HUES6 (cell line): ENCODE results near the gene BPHL.
A peak's percentile ranks its signal among the peaks of the same experiment; 100 is the strongest.

Experiments used
- H3K27ac ChIP-seq: 2 replicates; pipeline ENCODE4 v1.7.0; 2013; ENCODE audit warnings: low read depth, mild to moderate bottlenecking, low read length, inconsistent platforms
- H3K27me3 ChIP-seq: 2 replicates; pipeline ENCODE4 v1.6.1; 2013; ENCODE audit warnings: low read length; ENCODE audit not compliant: control insufficient read depth, insufficient read depth
- H3K36me3 ChIP-seq: 2 replicates; pipeline ENCODE4 v1.6.1; 2013; ENCODE audit warnings: low read length; ENCODE audit not compliant: control insufficient read depth, insufficient read depth
- H3K4me1 ChIP-seq: 2 replicates; pipeline ENCODE4 v1.6.1; 2013; ENCODE audit warnings: low read length; ENCODE audit not compliant: control insufficient read depth, insufficient read depth
- H3K4me3 ChIP-seq: 2 replicates; pipeline ENCODE4 v1.5.1; 2013; ENCODE audit warnings: low read depth, low read length
- H3K9ac ChIP-seq: one replicate; pipeline ENCODE4 v1.6.1; 2013; ENCODE audit warnings: mild to moderate bottlenecking, low read length
- H3K9me3 ChIP-seq: 2 replicates; pipeline ENCODE4 v1.6.1; 2013; ENCODE audit warnings: low read depth, low read length; ENCODE audit not compliant: control insufficient read depth, insufficient read depth

The BPHL gene

GRCh38 chr6:3086282-3086946 is 32.1 kb upstream of the BPHL start:
- Histone ChIP-seq H3K4me1 (no peaks in the 10 kb centered on the region), H3K27me3 (no peaks in the 10 kb centered on the region), H3K36me3 (peaks cover 90% of the 10 kb centered on the region), H3K27ac (no peak overlapping the region), H3K4me3 (no peak overlapping the region), H3K9me3 (peaks cover 86% of the 10 kb centered on the region), H3K9ac (no peak overlapping the region)

- Histone ChIP-seq H3K36me3 (peaks cover 72% of the 10 kb centered on the region), H3K9ac (no peak overlapping the region), H3K27ac (no peak overlapping the region), H3K4me3 (peak overlapping the region; percentile 28), H3K4me1 (no peaks in the 10 kb centered on the region), H3K9me3 (peaks cover 69% of the 10 kb centered on the region), H3K27me3 (no peaks in the 10 kb centered on the region)
Observed at GRCh38 chr6:3088446-3088845, 30.1 kb upstream of the BPHL start.

- H3K36me3 ChIP-seq: peaks cover 69% of the 10 kb centered on the region
- peak overlapping the region; percentile 18; the same call in 1 of the 2 replicates for H3K4me3 ChIP-seq
- H3K9me3 ChIP-seq: peaks cover 66% of the 10 kb centered on the region
- no peaks in the 10 kb centered on the region for H3K27me3 ChIP-seq
- no peak overlapping the region for H3K27ac ChIP-seq
- H3K4me1 ChIP-seq: no peaks in the 10 kb centered on the region
- H3K9ac ChIP-seq: no peak overlapping the region
Observed at GRCh38 chr6:3088968-3089367, 29.5 kb upstream of the BPHL start.

- H3K36me3 ChIP-seq: peaks cover 67% of the 10 kb centered on the region
- H3K4me3 ChIP-seq: peak overlapping the region; percentile 33
- peaks cover 64% of the 10 kb centered on the region for H3K9me3 ChIP-seq
- H3K27me3 ChIP-seq: no peaks in the 10 kb centered on the region
- H3K9ac ChIP-seq: no peak overlapping the region
- no peak overlapping the region for H3K27ac ChIP-seq
- H3K4me1 ChIP-seq: no peaks in the 10 kb centered on the region
Observed at GRCh38 chr6:3090013-3090412, 28.5 kb upstream of the BPHL start.

GRCh38 chr6:3094815-3095214 is 23.7 kb upstream of the BPHL start:
- peaks cover 46% of the 10 kb centered on the region for H3K9me3 ChIP-seq
- H3K27ac ChIP-seq: no peak overlapping the region
- no peaks in the 10 kb centered on the region for H3K27me3 ChIP-seq
- H3K36me3 ChIP-seq: peaks cover 56% of the 10 kb centered on the region
- no peak overlapping the region for H3K9ac ChIP-seq
- no peaks in the 10 kb centered on the region for H3K4me1 ChIP-seq
- H3K4me3 ChIP-seq: no peak overlapping the region

- Histone ChIP-seq H3K27ac (no peak overlapping the region), H3K36me3 (peaks cover 59% of the 10 kb centered on the region), H3K9ac (no peak overlapping the region), H3K4me3 (no peak overlapping the region), H3K9me3 (peaks cover 9% of the 10 kb centered on the region), H3K4me1 (no peaks in the 10 kb centered on the region), H3K27me3 (no peaks in the 10 kb centered on the region)
Observed at GRCh38 chr6:3102875-3103274, 15.6 kb upstream of the BPHL start.

GRCh38 chr6:3108746-3109414 is 9.6 kb upstream of the BPHL start:
- Histone ChIP-seq H3K27me3 (no peaks in the 10 kb centered on the region), H3K4me1 (no peaks in the 10 kb centered on the region), H3K9ac (no peak overlapping the region), H3K9me3 (no peaks in the 10 kb centered on the region), H3K27ac (no peak overlapping the region), H3K36me3 (peaks cover 74% of the 10 kb centered on the region), H3K4me3 (no peak overlapping the region)

GRCh38 chr6:3109761-3110160 is 8.8 kb upstream of the BPHL start:
- Histone ChIP-seq H3K9ac (no peak overlapping the region), H3K4me1 (no peaks in the 10 kb centered on the region), H3K36me3 (peaks cover 75% of the 10 kb centered on the region), H3K27me3 (no peaks in the 10 kb centered on the region), H3K9me3 (no peaks in the 10 kb centered on the region), H3K4me3 (no peak overlapping the region), H3K27ac (no peak overlapping the region)

- Histone ChIP-seq H3K4me3 (no peak overlapping the region), H3K9ac (no peak overlapping the region), H3K4me1 (peaks cover 9% of the 10 kb centered on the region), H3K9me3 (no peaks in the 10 kb centered on the region), H3K36me3 (peaks cover 43% of the 10 kb centered on the region), H3K27me3 (no peaks in the 10 kb centered on the region), H3K27ac (no peak overlapping the region)
Observed at GRCh38 chr6:3114377-3114776, 4.1 kb upstream of the BPHL start.

GRCh38 chr6:3117912-3118352 is 579 bp upstream of the BPHL start:
- H3K36me3 ChIP-seq: peaks cover 16% of the 10 kb centered on the region
- H3K9ac ChIP-seq: peak overlapping the region; percentile 92
- H3K27me3 ChIP-seq: no peaks in the 10 kb centered on the region
- H3K4me3 ChIP-seq: peak overlapping the region; percentile 81
- H3K27ac ChIP-seq: peak overlapping the region; percentile 83; the same call in 1 of the 2 replicates
- H3K9me3 ChIP-seq: no peaks in the 10 kb centered on the region
- H3K4me1 ChIP-seq: peaks cover 12% of the 10 kb centered on the region

- H3K4me1 ChIP-seq: peaks cover 12% of the 10 kb centered on the region
- H3K27me3 ChIP-seq: no peaks in the 10 kb centered on the region
- peaks cover 5% of the 10 kb centered on the region; the same call in 1 of the 2 replicates for H3K36me3 ChIP-seq
- H3K27ac ChIP-seq: peak overlapping the region; percentile 83
- H3K9ac ChIP-seq: peak overlapping the region; percentile 92
- H3K9me3 ChIP-seq: no peaks in the 10 kb centered on the region
- H3K4me3 ChIP-seq: peak overlapping the region; percentile 81
Observed at GRCh38 chr6:3119040-3119723, 671 bp downstream of the BPHL start.
